SU-DHL-6 (cell line): Measurements from ENCODE around the gene HDGF.

Source experiments
- EZH2phosphoT487 ChIP-seq: fragments of 200-600 bp; sonication (generic), shearing (Covaris generic); conservative IDR thresholded peaks from 2 replicates; pipeline ENCODE4 v1.6.1; 2018; ENCODE audit warnings: mild to moderate bottlenecking, antibody characterized with exemption, low read length, moderate library complexity, mixed read lengths
- TF ChIP-seq, protein P1 (sequence below): fragments of 200-600 bp; sonication (generic); IDR thresholded peaks from one replicate; pipeline ENCODE4 v1.5.1; 2017; ENCODE audit warnings: antibody characterized with exemption, mild to moderate bottlenecking, low read length, moderate library complexity; ENCODE audit not compliant: insufficient read depth, poor library complexity, severe bottlenecking

DNA sequence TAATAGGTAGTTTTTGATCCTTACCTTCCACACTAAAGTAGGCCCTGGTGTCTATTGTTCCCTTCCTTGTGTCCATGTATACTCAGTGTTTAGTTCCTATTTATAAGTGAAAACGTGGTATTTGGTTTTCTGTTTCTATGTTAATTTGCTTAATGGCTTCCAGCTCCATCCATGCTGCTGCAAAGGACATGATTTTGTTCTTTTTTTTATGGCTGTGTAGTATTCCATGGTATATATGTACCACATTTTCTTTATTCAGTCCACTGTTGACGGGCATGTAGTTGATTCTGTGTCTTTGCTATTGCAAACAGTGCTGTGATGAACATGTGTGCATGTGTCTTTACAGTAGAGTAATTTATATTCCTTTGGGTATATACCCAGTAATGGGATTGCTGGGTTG lies 36.7 kb upstream of the HDGF start:
- TF ChIP-seq, protein P1, sequence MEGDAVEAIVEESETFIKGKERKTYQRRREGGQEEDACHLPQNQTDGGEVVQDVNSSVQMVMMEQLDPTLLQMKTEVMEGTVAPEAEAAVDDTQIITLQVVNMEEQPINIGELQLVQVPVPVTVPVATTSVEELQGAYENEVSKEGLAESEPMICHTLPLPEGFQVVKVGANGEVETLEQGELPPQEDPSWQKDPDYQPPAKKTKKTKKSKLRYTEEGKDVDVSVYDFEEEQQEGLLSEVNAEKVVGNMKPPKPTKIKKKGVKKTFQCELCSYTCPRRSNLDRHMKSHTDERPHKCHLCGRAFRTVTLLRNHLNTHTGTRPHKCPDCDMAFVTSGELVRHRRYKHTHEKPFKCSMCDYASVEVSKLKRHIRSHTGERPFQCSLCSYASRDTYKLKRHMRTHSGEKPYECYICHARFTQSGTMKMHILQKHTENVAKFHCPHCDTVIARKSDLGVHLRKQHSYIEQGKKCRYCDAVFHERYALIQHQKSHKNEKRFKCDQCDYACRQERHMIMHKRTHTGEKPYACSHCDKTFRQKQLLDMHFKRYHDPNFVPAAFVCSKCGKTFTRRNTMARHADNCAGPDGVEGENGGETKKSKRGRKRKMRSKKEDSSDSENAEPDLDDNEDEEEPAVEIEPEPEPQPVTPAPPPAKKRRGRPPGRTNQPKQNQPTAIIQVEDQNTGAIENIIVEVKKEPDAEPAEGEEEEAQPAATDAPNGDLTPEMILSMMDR, result no peak
- no peak for TF ChIP-seq EZH2phosphoT487
